ENCODE results near the gene HBM. TPM values are rescaled to one million over a fixed set of nuclear protein-coding genes. Genes with fewer than 3 reads are reported as not detected.

HBM gene
- total RNA-seq, 1 experiment from 2014 or later, result not detected

GRCh38 chr16:192686-193085 is 26.9 kb downstream of the HBM start:
- Histone ChIP-seq H3K9me3 (ENCODE audit: low read depth, low read length, poor library complexity, severe bottlenecking) (no peaks in the 10 kb centered on the region), H3K27ac (ENCODE audit: low read depth, low read length, poor library complexity, severe bottlenecking) (no peak overlapping the region), H3K27me3 (replicated peaks; ENCODE audit: insufficient read depth, low read depth, low read length, poor library complexity) (no peaks in the 10 kb centered on the region), H3K4me3 (ENCODE audit: low read depth, low read length, poor library complexity, severe bottlenecking) (no peak overlapping the region), H3K4me1 (ENCODE audit: insufficient read depth, low read length, poor library complexity, severe bottlenecking) (no peaks in the 10 kb centered on the region), H3K36me3 (ENCODE audit: insufficient read depth, low read length, poor library complexity, severe bottlenecking) (peaks cover 94% of the 10 kb centered on the region)
- intact Hi-C loops (cut with micrococcal nuclease; ENCODE audit: unreplicated experiment), result no loop called here
- DNase-seq (ENCODE audit: low spot score), result no peak
- BruUV-seq (replicated peaks), result no TSS peak
- ChIA-PET CTCF (no interaction called here), POLR2A (ENCODE audit: low non-redundant PET) (interaction anchor here (0.6 kb wide), 1 partner anchor 9 kb away, joined by 18 read pairs; no protein-coding TSS in a partner anchor)
- no peak for TF ChIP-seq CTCF (conservative IDR thresholded peaks at IDR 0.05; ENCODE audit: low read depth, low read length)
- TF ChIP-seq EZH2 (IDR thresholded peaks at IDR 0.05; ENCODE audit: borderline replicate concordance, low read depth, low read length, poor library complexity, severe bottlenecking), result no peak

- CTCF ChIA-PET, result no interaction called here
- DNase-seq (ENCODE audit: low spot score), result no peak
- no TSS peak for BruUV-seq (replicated peaks)
- Histone ChIP-seq H3K9me3 (ENCODE audit: low read depth, low read length, poor library complexity, severe bottlenecking) (no peaks in the 10 kb centered on the region), H3K27ac (ENCODE audit: low read depth, low read length, poor library complexity, severe bottlenecking) (no peak overlapping the region), H3K36me3 (ENCODE audit: insufficient read depth, low read length, poor library complexity, severe bottlenecking) (peaks cover 96% of the 10 kb centered on the region), H3K27me3 (replicated peaks; ENCODE audit: insufficient read depth, low read depth, low read length, poor library complexity) (no peaks in the 10 kb centered on the region), H3K4me1 (ENCODE audit: insufficient read depth, low read length, poor library complexity, severe bottlenecking) (no peaks in the 10 kb centered on the region), H3K4me3 (ENCODE audit: low read depth, low read length, poor library complexity, severe bottlenecking) (no peak overlapping the region)
- POLR2A ChIA-PET (ENCODE audit: low non-redundant PET), result no interaction called here
- TF ChIP-seq CTCF (conservative IDR thresholded peaks at IDR 0.05; ENCODE audit: low read depth, low read length) (no peak), EZH2 (IDR thresholded peaks at IDR 0.05; ENCODE audit: borderline replicate concordance, low read depth, low read length, poor library complexity, severe bottlenecking) (no peak)
- intact Hi-C loops (cut with micrococcal nuclease; ENCODE audit: unreplicated experiment), result no loop called here
Measured at GRCh38 chr16:193441-193840, 27.7 kb downstream of the HBM start.

- H3K9me3 ChIP-seq (ENCODE audit: low read depth, low read length, poor library complexity, severe bottlenecking), result no peaks in the 10 kb centered on the region
- intact Hi-C loops (cut with micrococcal nuclease; ENCODE audit: unreplicated experiment), result no loop called here
Measured at GRCh38 chr16:194516-194915, 28.7 kb downstream of the HBM start.

More at GRCh38 chr16:194516-194915, 28.7 kb downstream of the HBM start:
- Histone ChIP-seq H3K4me3 (ENCODE audit: low read depth, low read length, poor library complexity, severe bottlenecking) (no peak overlapping the region), H3K4me1 (ENCODE audit: insufficient read depth, low read length, poor library complexity, severe bottlenecking) (no peaks in the 10 kb centered on the region), H3K27me3 (replicated peaks; ENCODE audit: insufficient read depth, low read depth, low read length, poor library complexity) (no peaks in the 10 kb centered on the region), H3K36me3 (ENCODE audit: insufficient read depth, low read length, poor library complexity, severe bottlenecking) (peaks cover 95% of the 10 kb centered on the region), H3K27ac (ENCODE audit: low read depth, low read length, poor library complexity, severe bottlenecking) (no peak overlapping the region)
- ChIA-PET POLR2A (ENCODE audit: low non-redundant PET) (no interaction called here), CTCF (no interaction called here)
- DNase-seq (ENCODE audit: low spot score), result no peak
- BruUV-seq (replicated peaks), result no TSS peak
- TF ChIP-seq CTCF (conservative IDR thresholded peaks at IDR 0.05; ENCODE audit: low read depth, low read length), result no peak
- TF ChIP-seq EZH2 (IDR thresholded peaks at IDR 0.05; ENCODE audit: borderline replicate concordance, low read depth, low read length, poor library complexity, severe bottlenecking), result no peak

Data from A673 (cell line).